GM20000 (cell line): ENCODE data around the gene FREM1.

Experiments
- DNase-seq: peaks from one replicate; pipeline ENCODE4 v3.0.0; 2012; ENCODE audit warnings: low spot score
- CTCF ChIP-seq: IDR thresholded peaks from 2 replicates; pipeline ENCODE4 v1.5.1; 2012; ENCODE audit warnings: mild to moderate bottlenecking, control low read depth; ENCODE audit errors: extremely low read depth, missing control alignments

The FREM1 gene

DNA sequence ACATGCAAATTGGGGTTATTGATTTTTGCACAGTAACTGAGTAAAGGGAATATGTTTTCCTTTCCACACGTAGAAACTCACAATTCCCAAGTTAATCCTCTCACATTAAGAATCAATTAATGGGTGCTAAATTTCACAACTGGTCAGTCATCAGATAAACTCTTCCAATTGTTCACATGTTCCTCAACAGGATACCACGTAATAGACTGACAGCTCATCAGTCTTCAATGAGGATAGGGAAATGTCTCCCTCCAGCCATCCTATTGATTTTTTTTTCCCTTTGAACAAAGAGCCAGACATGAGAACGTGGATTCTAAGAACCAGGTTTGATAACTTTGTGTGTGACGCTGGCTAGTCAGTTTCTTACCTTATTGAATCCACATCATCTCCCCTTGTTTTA lies 186.9 kb downstream of the FREM1 start:
- TF ChIP-seq CTCF = no peak
- no peak for DNase-seq

DNA sequence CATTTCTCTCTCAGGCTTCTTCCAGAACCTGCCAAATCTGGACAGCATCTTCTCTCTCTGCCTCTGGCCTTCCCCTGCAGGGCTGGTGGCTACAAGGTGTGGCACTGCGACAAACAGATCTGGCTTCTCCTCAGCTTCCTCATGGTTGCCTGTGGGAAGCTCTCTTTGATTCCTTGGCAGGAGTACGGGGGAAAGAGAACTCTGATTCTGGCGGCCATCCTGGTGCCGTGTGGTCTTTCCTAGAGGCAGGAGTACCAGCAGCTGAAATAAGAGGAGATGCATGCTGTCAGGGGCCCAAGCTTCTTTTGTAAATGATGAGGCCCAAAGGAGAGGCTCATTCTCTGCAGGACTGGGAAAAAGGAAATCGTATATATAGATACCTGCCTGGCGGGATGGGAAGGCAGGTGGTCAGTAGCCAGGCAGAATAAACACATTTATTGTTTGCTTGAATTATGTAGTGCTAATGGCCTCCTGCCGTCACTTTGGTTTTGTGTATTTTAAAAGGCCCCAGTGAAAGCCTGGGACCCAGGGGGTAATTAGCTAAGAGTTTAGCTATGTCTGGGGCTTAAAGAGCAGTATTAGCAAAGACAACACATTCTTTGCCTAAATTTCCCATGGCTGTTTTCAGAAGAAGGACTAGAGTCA lies 187.7 kb downstream of the FREM1 start, which contains the start of gene CER1:
TSS of gene CER1 (minus strand) at position 343 of the 645 bp plus-strand sequence. CDS start at position 282, 61 bp downstream.
- no peak for DNase-seq
- TF ChIP-seq CTCF = no peak

DNA sequence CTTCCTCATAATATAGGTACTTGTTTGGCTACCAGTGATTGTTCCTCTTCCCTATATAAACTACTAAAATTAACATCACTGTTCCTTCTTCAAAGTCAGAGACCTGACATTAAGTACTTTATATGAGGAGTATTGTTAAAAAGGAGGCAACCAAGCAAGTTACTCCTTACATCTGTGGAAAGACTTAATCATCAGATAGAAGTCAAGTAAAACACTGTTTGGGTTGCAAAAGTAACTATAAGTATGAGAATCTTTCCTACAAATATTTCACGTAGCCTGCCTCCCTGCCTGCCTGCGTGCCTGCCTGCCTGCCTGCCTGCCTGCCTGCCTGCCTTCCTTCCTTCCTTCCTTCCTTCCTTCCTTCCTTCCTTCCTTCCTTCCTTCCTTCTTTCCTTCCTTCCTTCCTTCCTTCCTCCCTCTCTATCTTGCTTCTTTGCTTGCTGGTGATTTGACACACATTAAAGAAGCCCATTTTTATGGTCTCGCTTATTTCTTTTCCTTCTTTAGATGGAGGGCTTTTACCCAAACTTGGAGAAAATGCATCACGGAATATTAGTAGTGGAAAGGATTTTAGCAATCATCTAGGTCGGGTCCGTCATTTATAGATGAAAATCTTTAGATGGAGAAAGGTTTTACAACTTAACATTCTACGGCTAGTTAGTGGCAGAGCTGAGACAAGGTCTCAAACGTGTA lies 190.9 kb downstream of the FREM1 start:
- no peak for TF ChIP-seq CTCF
- DNase-seq = no peak

GRCh38 chr9:14715102-14715501 lies 195.1 kb downstream of the FREM1 start:
- DNase-seq = no peak

DNA sequence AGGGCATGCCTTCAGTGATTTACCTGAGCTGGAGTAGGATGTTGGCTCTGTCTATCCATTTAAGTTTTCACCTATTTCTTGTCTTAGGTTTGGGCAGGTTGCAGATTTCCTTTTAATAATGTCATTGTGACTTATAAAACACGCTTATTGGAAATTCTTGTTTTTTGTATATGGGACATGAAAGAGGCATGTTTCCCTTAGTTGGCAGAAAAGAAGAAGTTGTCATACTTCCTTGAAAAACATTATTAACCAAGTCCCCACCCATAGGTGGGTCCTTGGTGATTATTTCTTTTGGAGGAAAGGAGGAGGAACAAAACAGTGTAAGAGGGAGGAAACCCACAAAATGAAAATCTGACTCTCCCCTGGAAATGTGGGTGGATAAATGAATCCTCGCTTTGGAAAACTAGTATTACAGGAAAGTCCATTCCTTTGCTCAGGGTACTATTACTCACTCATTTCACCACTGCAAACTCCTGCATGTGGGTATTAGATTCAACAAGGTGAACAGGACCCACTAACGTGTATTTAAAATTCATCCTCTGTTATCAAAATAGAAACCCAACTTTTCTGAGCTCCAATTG lies 197.0 kb downstream of the FREM1 start:
- no peak for DNase-seq
- no peak for TF ChIP-seq CTCF

More at GRCh38 chr9:14715102-14715501, 195.1 kb downstream of the FREM1 start:
- TF ChIP-seq CTCF = no peak

GRCh38 chr9:14710804-14711203 lies 199.4 kb downstream of the FREM1 start:
- no peak for TF ChIP-seq CTCF
- no peak for DNase-seq

DNA sequence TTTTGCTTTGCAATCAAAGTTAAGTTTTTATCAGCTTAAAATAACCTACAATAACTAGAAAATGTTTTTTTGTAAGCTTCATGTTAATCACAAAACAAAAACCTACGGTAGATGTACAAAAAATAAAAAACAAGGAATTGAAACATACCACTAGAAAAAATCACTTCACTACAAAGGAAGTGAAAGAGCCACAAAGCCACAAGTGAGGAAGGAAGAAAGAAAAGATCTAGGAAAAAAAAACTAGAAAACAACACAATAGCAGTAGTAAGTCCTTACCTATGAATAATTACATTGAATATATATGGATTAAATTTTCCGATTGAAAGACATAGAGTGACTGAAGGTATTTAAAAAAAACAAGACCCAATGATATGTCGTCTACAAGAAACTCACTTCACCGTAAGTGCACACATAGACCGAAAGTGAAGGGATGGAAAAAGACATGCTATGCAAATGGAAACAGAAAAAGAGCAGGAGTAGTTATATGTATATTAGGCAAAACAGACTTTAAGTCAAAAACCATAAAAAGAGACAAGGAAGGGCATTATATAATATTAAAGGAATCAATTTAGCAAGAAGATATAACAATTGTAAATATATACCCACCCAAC lies 203.6 kb downstream of the FREM1 start:
- no peak for TF ChIP-seq CTCF
- no peak for DNase-seq
